Measurements from ENCODE around the gene CCT6A.
"Not testable (repeated sequence)": the region's sequence is repeated elsewhere in the genome, so short reads cannot be mapped to it uniquely, and the experiment has no call there.

CCT6A gene

DNA sequence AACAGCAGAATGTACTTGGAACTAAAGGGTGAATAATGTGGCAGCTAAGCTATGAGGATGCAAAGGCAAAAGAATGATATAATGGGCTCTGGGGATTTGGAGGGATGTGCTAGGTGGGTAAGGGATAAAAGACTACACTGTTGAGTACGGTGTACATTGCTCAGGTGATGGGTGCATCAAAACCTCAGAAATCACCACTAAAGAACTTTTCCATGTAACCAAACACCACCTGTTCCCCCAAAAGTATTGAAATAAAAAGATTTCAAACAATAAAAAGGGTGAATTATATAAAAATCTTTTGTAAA lies 56.3 kb downstream of the CCT6A start:
- Histone ChIP-seq H3K9ac (ENCODE audit: low read depth, low read length) (no peak overlapping the region), H3K9me3 (ENCODE audit: insufficient read depth, low read length, severe bottlenecking) (peaks cover 4% of the 10 kb centered on the region), H3K4me2 (ENCODE audit: insufficient read depth, low read length) (no peak overlapping the region), H3K4me1 (ENCODE audit: insufficient read depth, low read length) (peaks cover 29% of the 10 kb centered on the region), H3K27me3 (ENCODE audit: insufficient read depth, low read length, poor library complexity) (no peaks in the 10 kb centered on the region), H3K4me3 (ENCODE audit: low read depth in 1 of 2, low read length in 2 of 2) (0 out of 4 replicates have a peak overlapping the region, but pooled peaks of 1 of the 2 experiments have one; percentile 84), H3K36me3 (ENCODE audit: insufficient read depth, low read length) (peaks cover 24% of the 10 kb centered on the region), H3K79me2 (ENCODE audit: insufficient read depth, low read length) (peaks cover 40% of the 10 kb centered on the region), H2AFZ (ENCODE audit: low read depth, low read length) (peak overlapping the region; percentile 91), H4K20me1 (ENCODE audit: insufficient read depth, low read length) (peaks cover 29% of the 10 kb centered on the region), H3K27ac (ENCODE audit: low read length) (no peak overlapping the region)
- ATAC-seq (ENCODE audit: insufficient read depth, low read depth) (no peak), DNase-seq (no peak)
- TF ChIP-seq EZH2 (IDR thresholded peaks at IDR 0.05; ENCODE audit: borderline replicate concordance, low read depth, low read length, severe bottlenecking), result no peak
- TF ChIP-seq, protein P1, sequence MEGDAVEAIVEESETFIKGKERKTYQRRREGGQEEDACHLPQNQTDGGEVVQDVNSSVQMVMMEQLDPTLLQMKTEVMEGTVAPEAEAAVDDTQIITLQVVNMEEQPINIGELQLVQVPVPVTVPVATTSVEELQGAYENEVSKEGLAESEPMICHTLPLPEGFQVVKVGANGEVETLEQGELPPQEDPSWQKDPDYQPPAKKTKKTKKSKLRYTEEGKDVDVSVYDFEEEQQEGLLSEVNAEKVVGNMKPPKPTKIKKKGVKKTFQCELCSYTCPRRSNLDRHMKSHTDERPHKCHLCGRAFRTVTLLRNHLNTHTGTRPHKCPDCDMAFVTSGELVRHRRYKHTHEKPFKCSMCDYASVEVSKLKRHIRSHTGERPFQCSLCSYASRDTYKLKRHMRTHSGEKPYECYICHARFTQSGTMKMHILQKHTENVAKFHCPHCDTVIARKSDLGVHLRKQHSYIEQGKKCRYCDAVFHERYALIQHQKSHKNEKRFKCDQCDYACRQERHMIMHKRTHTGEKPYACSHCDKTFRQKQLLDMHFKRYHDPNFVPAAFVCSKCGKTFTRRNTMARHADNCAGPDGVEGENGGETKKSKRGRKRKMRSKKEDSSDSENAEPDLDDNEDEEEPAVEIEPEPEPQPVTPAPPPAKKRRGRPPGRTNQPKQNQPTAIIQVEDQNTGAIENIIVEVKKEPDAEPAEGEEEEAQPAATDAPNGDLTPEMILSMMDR (IDR thresholded peaks at IDR 0.05; ENCODE audit: borderline replicate concordance, extremely low read depth, low read length, poor library complexity, severe bottlenecking), result no peak

DNA sequence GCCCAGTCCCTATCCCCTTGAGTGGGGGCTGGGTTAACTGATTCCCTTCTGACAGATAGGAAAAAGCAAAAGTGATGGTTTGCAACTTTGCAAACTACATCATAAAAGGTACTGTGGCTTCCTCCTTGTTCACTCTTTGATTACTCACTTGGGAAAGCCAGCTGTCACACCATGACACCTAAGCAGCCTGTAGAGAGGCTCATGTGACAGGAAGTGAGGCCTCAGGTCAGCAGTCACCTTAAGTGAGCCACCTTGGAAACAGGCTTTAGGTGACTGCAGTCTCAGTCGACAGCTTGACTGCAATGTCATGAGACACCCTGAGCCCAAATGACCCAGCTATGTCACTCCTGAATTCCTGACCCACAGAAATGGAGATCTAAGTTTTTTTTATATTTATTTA lies 59.0 kb downstream of the CCT6A start:
- Histone ChIP-seq H3K9me3 (ENCODE audit: insufficient read depth, low read length, severe bottlenecking) (peaks cover 4% of the 10 kb centered on the region), H3K27me3 (ENCODE audit: insufficient read depth, low read length, poor library complexity) (no peaks in the 10 kb centered on the region), H3K9ac (ENCODE audit: low read depth, low read length) (no peak overlapping the region), H3K4me3 (ENCODE audit: low read depth in 1 of 2, low read length in 2 of 2) (no peak overlapping the region), H3K4me2 (ENCODE audit: insufficient read depth, low read length) (no peak overlapping the region), H4K20me1 (ENCODE audit: insufficient read depth, low read length) (peaks cover 5% of the 10 kb centered on the region), H3K79me2 (ENCODE audit: insufficient read depth, low read length) (peaks cover 14% of the 10 kb centered on the region), H3K4me1 (ENCODE audit: insufficient read depth, low read length) (peaks cover 8% of the 10 kb centered on the region), H3K36me3 (ENCODE audit: insufficient read depth, low read length) (no peaks in the 10 kb centered on the region), H2AFZ (ENCODE audit: low read depth, low read length) (no peak overlapping the region), H3K27ac (ENCODE audit: low read length) (no peak overlapping the region)
- ATAC-seq (ENCODE audit: insufficient read depth, low read depth), result no peak
- no peak for DNase-seq
- no peak for TF ChIP-seq EZH2 (IDR thresholded peaks at IDR 0.05; ENCODE audit: borderline replicate concordance, low read depth, low read length, severe bottlenecking)

DNA sequence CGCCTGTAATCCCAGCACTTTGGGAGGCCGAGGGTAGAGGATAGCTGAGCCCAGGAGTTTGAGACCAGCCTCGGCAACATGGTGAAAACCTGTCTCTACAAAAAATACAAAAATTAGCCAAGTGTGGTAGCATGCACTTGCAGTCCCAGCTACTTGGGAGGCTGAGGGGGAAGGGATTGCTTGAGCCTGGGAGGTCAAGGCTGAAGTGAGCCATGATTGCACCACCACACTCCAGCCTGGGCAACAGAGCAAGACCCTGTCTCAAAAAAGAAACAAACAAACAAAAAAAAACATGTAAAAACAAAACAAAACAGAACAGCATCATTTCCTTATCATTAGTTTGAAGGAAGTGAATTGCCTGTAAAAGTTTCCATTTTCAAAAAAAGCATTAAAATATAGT lies 60.7 kb downstream of the CCT6A start:
- not testable (repeated sequence) for H3K4me3 ChIP-seq (ENCODE audit: low read depth in 1 of 2, low read length in 2 of 2); DNase-seq; H3K9me3 ChIP-seq (ENCODE audit: insufficient read depth, low read length, severe bottlenecking); H3K79me2 ChIP-seq (ENCODE audit: insufficient read depth, low read length); ATAC-seq (ENCODE audit: insufficient read depth, low read depth); H3K27ac ChIP-seq (ENCODE audit: low read length); H3K27me3 ChIP-seq (ENCODE audit: insufficient read depth, low read length, poor library complexity); H3K36me3 ChIP-seq (ENCODE audit: insufficient read depth, low read length); H3K9ac ChIP-seq (ENCODE audit: low read depth, low read length); H2AFZ ChIP-seq (ENCODE audit: low read depth, low read length); H3K4me2 ChIP-seq (ENCODE audit: insufficient read depth, low read length); H3K4me1 ChIP-seq (ENCODE audit: insufficient read depth, low read length); H4K20me1 ChIP-seq (ENCODE audit: insufficient read depth, low read length)

Data from DND-41 (cell line).